GM13977 (cell line): Measurements from ENCODE around the gene TAS2R50.
A peak's percentile ranks its signal among the peaks of the same experiment; 100 is the strongest.

Experiments
- DNase-seq: peaks from one replicate; pipeline ENCODE4 v3.0.0; 2012; ENCODE audit warnings: low spot score
- CTCF ChIP-seq: IDR thresholded peaks from 2 replicates; pipeline ENCODE4 v1.5.1; 2012; ENCODE audit warnings: mild to moderate bottlenecking, control low read depth; ENCODE audit not compliant: insufficient read depth; ENCODE audit errors: extremely low read depth, missing control alignments
- in situ Hi-C: fragments of 300-500 bp; cut with MboI; formaldehyde crosslinking; loops from one replicate; pipeline ENCODE4 v1.12.0; 2022; ENCODE audit warnings: low sequenced_read_pairs, low pct_unique_long_range_greater_than_20kb, mixed read lengths, inconsistent platforms; ENCODE audit not compliant: unreplicated experiment

The TAS2R50 gene

GRCh38 chr12:10960211-10960610 is 26.5 kb downstream of the TAS2R50 start:
- TF ChIP-seq CTCF = no peak
- in situ Hi-C loops = no loop called here

GRCh38 chr12:10959804-10960203 is 26.9 kb downstream of the TAS2R50 start:
- peak; percentile 5 for TF ChIP-seq CTCF
- DNase-seq = no peak
- in situ Hi-C loops = no loop called here

More at GRCh38 chr12:10960211-10960610, 26.5 kb downstream of the TAS2R50 start:
- DNase-seq = no peak

- in situ Hi-C loops = no loop called here
- no peak for TF ChIP-seq CTCF
- no peak for DNase-seq
Observed at GRCh38 chr12:10957741-10958140, 29.0 kb downstream of the TAS2R50 start.

GRCh38 chr12:10956085-10956484 is 30.6 kb downstream of the TAS2R50 start:
- in situ Hi-C loops = no loop called here
- TF ChIP-seq CTCF = no peak
- no peak for DNase-seq

GRCh38 chr12:10952645-10953044 is 34.1 kb downstream of the TAS2R50 start:
- DNase-seq = no peak
- in situ Hi-C loops = no loop called here
- TF ChIP-seq CTCF = no peak

- no peak for DNase-seq
- TF ChIP-seq CTCF = no peak
- in situ Hi-C loops = no loop called here
Observed at GRCh38 chr12:10943167-10943566, 43.5 kb downstream of the TAS2R50 start.
